Activated CD4-positive, alpha-beta T cell treated with anti-CD3 and anti-CD28 coated beads, Interleukin-2, Interleukin-6, amounts not matched to agents 100 ng/mL and 50 ng/mL, durations not matched to agents 16 hours and 8 hours (primary cell): Measurements from ENCODE around the gene ACBD5.

Experiments
- DNase-seq: peaks from one replicate; pipeline ENCODE4 v3.0.0-alpha.2; 2020

The ACBD5 gene

DNA sequence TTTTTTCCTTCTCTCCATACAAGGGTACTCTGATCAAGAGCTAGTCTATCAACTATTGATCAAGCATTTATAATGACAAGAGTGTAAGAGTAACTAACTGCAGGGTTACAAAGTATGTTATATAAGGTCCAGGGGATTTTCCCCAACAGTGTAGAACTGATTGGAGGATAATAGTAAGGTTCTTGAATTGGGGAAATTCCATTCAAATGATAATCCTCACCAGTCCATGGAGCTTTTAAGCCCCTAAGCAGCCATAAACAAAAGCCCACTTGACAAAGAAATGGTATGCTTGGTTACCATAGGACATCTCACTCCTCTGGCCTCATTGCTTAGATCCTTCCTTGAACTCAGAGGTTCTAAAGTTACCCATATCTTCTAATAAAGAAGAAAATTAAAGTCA, 94.7 kb downstream of the ACBD5 start:
- DNase-seq = no peak
